Central memory CD8-positive, alpha-beta T cell (primary cell): ENCODE results near the gene C2orf81.
A peak's percentile ranks its signal among the peaks of the same experiment; 100 is the strongest.

Source experiments
- ATAC-seq: fragments of 150-1000 bp; cut with Tn5 transposase; replicated peaks from 2 replicates; pipeline ENCODE4 v1.10.0; 2022; ENCODE audit warnings: mild to moderate bottlenecking, moderate FRiP score, moderate number of reproducible peaks; ENCODE audit not compliant: poor library complexity, severe bottlenecking; ENCODE audit errors: extremely low read depth
- DNase-seq, 2 donors: peaks; one replicate each; pipeline ENCODE4 v3.0.0; 2021; ENCODE audit warnings: low spot score in 2 of 2
- H3K27ac Mint-ChIP-seq: one replicate; pipeline ENCODE4 v1.8.0; 2022; ENCODE audit warnings: low read depth, mild to moderate bottlenecking, moderate library complexity, mixed read lengths
- H3K27me3 Mint-ChIP-seq: one replicate; pipeline ENCODE4 v1.8.0; 2022; ENCODE audit warnings: mixed read lengths
- H3K36me3 Mint-ChIP-seq: one replicate; pipeline ENCODE4 v1.8.0; 2022; ENCODE audit warnings: mild to moderate bottlenecking, moderate library complexity, mixed read lengths; ENCODE audit not compliant: insufficient read depth
- H3K4me1 Mint-ChIP-seq: one replicate; pipeline ENCODE4 v1.8.0; 2022; ENCODE audit warnings: mixed read lengths
- H3K4me3 Mint-ChIP-seq: one replicate; pipeline ENCODE4 v1.8.0; 2022; ENCODE audit warnings: mild to moderate bottlenecking, moderate library complexity, mixed read lengths
- H3K9me3 Mint-ChIP-seq: one replicate; pipeline ENCODE4 v1.8.0; 2022; ENCODE audit warnings: mixed read lengths

C2orf81 gene

GRCh38 chr2:74385396-74385795 is 36.0 kb downstream of the C2orf81 start:
- Mint-ChIP-seq H3K4me3 (no peak overlapping the region), H3K36me3 (peaks cover 3% of the 10 kb centered on the region), H3K27me3 (no peaks in the 10 kb centered on the region), H3K4me1 (peaks cover 21% of the 10 kb centered on the region), H3K9me3 (no peaks in the 10 kb centered on the region), H3K27ac (no peak overlapping the region)
- DNase-seq (no peak), ATAC-seq (no peak)

DNA sequence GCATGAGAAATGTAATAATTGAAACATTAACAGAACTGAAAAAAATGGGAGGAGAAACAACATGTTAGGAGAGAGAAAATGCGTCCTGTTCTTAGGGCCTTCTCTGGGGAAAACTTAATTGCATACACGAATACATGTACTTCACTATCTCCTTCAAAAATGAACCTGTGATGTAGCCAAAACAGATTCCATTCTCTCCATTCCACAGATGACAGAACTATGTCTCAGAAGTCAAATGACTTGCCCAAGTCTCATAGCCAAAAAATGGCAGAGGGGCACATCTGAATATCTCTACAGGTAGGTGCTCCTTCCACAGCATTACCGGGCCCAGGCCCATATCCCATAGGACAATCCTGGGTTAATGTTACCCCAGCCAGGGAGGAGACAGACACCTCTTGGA is 37.4 kb downstream of the C2orf81 start:
- Mint-ChIP-seq H3K36me3 (peaks cover 3% of the 10 kb centered on the region), H3K4me3 (no peak overlapping the region), H3K27ac (no peak overlapping the region), H3K4me1 (peaks cover 34% of the 10 kb centered on the region), H3K27me3 (no peaks in the 10 kb centered on the region), H3K9me3 (no peaks in the 10 kb centered on the region)
- ATAC-seq (no peak), DNase-seq (no peak)

DNA sequence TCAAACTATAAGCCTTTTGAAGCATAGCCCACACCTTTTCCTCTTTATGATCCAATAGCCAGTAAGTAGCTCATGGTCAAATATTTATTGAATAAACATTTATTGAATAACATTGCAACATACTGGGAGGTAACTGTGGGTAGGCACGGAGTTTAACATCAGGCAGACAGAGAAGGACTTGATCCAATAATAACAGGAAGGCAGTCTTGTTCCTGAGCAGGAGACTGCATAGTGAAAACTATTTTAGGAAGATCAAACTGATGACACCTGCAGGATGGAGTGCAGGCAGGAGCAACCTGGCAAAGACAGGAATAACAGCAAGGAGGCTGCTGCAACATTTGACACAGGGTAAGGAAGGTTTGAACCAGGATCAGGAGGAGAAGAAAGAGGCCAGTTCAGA is 38.2 kb downstream of the C2orf81 start:
- H3K4me1 Mint-ChIP-seq = peaks cover 40% of the 10 kb centered on the region
- no peak overlapping the region for H3K27ac Mint-ChIP-seq
- no peak for ATAC-seq
- H3K9me3 Mint-ChIP-seq = no peaks in the 10 kb centered on the region
- no peak overlapping the region for H3K4me3 Mint-ChIP-seq
- H3K36me3 Mint-ChIP-seq = peaks cover 3% of the 10 kb centered on the region
- no peaks in the 10 kb centered on the region for H3K27me3 Mint-ChIP-seq
- no peak for DNase-seq

DNA sequence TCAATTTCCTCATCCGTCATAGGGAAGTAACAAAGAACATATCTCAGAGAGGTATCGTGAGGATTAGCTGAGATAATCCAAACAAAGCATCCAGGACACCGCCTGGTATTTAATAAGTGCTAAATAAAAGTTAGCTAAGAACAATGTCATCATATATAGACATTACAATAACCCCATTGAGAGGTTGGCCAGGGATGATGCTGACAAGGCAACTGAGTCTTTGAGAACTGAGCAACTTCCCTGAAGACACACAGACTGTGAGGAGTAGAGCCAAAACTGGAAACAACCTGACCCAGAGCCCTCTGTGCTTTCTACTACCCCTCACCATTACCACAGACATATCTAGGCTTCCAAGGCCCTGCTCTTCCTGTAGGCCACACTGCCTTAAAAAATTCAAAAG is 39.7 kb downstream of the C2orf81 start:
- H3K9me3 Mint-ChIP-seq = no peaks in the 10 kb centered on the region
- peaks cover 55% of the 10 kb centered on the region for H3K4me1 Mint-ChIP-seq
- H3K27me3 Mint-ChIP-seq = no peaks in the 10 kb centered on the region
- peak overlapping the region; percentile 67 for H3K27ac Mint-ChIP-seq
- ATAC-seq (no peak), DNase-seq (no peak)
- H3K4me3 Mint-ChIP-seq = peak overlapping the region; percentile 14
- peaks cover 15% of the 10 kb centered on the region for H3K36me3 Mint-ChIP-seq

- DNase-seq = no peak
- ATAC-seq = no peak
- peaks cover 55% of the 10 kb centered on the region for H3K4me1 Mint-ChIP-seq
- H3K36me3 Mint-ChIP-seq = peaks cover 16% of the 10 kb centered on the region
- H3K27ac Mint-ChIP-seq = peak within 1 kb of the TSS; percentile 68
- H3K9me3 Mint-ChIP-seq = no peaks in the 10 kb centered on the region
- H3K4me3 Mint-ChIP-seq = peak within 1 kb of the TSS; percentile 68
- no peaks in the 10 kb centered on the region for H3K27me3 Mint-ChIP-seq
Measured at GRCh38 chr2:74379851-74380789, 41.3 kb downstream of the C2orf81 start, which contains the start of gene DCTN1. Gene DCTN1, minus strand, starts transcription at chr2:74380311. Its CDS starts 274 bp downstream, at chr2:74380037.

GRCh38 chr2:74378007-74378406 is 43.4 kb downstream of the C2orf81 start:
- Mint-ChIP-seq H3K4me1 (peaks cover 50% of the 10 kb centered on the region), H3K9me3 (no peaks in the 10 kb centered on the region), H3K27ac (no peak overlapping the region), H3K4me3 (no peak overlapping the region), H3K27me3 (no peaks in the 10 kb centered on the region), H3K36me3 (peaks cover 16% of the 10 kb centered on the region)
- DNase-seq (no peak), ATAC-seq (no peak)

- Mint-ChIP-seq H3K27ac (peak overlapping the region; percentile 21), H3K4me3 (no peak overlapping the region), H3K4me1 (peaks cover 46% of the 10 kb centered on the region), H3K36me3 (peaks cover 16% of the 10 kb centered on the region), H3K9me3 (no peaks in the 10 kb centered on the region), H3K27me3 (no peaks in the 10 kb centered on the region)
- ATAC-seq (no peak), DNase-seq (no peak)
Measured at GRCh38 chr2:74375838-74376237, 45.6 kb downstream of the C2orf81 start.

DNA sequence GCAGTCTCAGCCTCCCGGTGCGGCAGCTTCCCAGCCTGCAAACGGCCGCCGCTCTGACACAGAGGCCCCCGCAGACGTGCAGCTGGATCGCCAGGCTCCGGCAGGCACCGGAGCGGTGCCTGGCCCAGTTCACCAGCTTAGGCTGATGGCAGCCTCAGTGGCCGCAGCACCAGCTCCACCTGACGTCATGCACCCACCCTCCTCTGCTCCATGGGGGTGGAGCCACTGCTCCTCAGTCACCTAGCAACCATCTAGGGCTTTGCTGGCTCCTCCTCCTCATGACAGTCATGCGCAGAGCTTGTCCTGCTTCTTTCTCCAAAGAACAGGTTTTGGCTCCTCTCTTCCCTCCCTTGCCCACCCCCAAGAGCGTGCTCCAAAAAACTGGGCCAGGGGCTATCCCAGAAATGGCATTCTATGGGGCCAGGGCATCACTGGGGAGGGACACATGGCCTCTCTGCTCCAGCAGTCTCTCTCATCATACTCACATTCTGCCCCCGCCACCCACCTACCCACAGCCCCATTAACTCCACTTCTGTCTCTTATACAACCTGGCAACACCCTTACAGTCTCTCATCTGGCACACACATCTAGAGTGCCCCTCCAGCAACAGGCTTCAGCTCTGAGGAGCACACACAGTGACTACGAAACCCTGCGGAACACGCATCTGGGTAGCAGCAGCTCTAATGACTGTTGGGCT is 46.8 kb downstream of the C2orf81 start:
- no peak overlapping the region for H3K4me3 Mint-ChIP-seq
- no peak overlapping the region for H3K27ac Mint-ChIP-seq
- peaks cover 24% of the 10 kb centered on the region for H3K36me3 Mint-ChIP-seq
- no peaks in the 10 kb centered on the region for H3K9me3 Mint-ChIP-seq
- ATAC-seq (no peak), DNase-seq (no peak)
- H3K4me1 Mint-ChIP-seq = peaks cover 35% of the 10 kb centered on the region
- no peaks in the 10 kb centered on the region for H3K27me3 Mint-ChIP-seq

GRCh38 chr2:74373985-74374384 is 47.4 kb downstream of the C2orf81 start:
- H3K27ac Mint-ChIP-seq = no peak overlapping the region
- no peak for DNase-seq
- H3K4me3 Mint-ChIP-seq = no peak overlapping the region
- no peak for ATAC-seq
- H3K36me3 Mint-ChIP-seq = peaks cover 29% of the 10 kb centered on the region
- peaks cover 29% of the 10 kb centered on the region for H3K4me1 Mint-ChIP-seq
- no peaks in the 10 kb centered on the region for H3K9me3 Mint-ChIP-seq
- H3K27me3 Mint-ChIP-seq = no peaks in the 10 kb centered on the region

GRCh38 chr2:74373221-74373676 is 48.2 kb downstream of the C2orf81 start:
- H3K36me3 Mint-ChIP-seq = peaks cover 36% of the 10 kb centered on the region
- H3K27me3 Mint-ChIP-seq = no peaks in the 10 kb centered on the region
- no peaks in the 10 kb centered on the region for H3K9me3 Mint-ChIP-seq
- peaks cover 24% of the 10 kb centered on the region for H3K4me1 Mint-ChIP-seq
- DNase-seq (no peak), ATAC-seq (no peak)
- no peak overlapping the region for H3K4me3 Mint-ChIP-seq
- no peak overlapping the region for H3K27ac Mint-ChIP-seq

GRCh38 chr2:74372674-74373073 is 48.7 kb downstream of the C2orf81 start:
- H3K4me1 Mint-ChIP-seq = peaks cover 18% of the 10 kb centered on the region
- no peak overlapping the region for H3K4me3 Mint-ChIP-seq
- H3K9me3 Mint-ChIP-seq = no peaks in the 10 kb centered on the region
- H3K27ac Mint-ChIP-seq = no peak overlapping the region
- peaks cover 38% of the 10 kb centered on the region for H3K36me3 Mint-ChIP-seq
- H3K27me3 Mint-ChIP-seq = no peaks in the 10 kb centered on the region
- DNase-seq = no peak
- ATAC-seq = no peak

DNA sequence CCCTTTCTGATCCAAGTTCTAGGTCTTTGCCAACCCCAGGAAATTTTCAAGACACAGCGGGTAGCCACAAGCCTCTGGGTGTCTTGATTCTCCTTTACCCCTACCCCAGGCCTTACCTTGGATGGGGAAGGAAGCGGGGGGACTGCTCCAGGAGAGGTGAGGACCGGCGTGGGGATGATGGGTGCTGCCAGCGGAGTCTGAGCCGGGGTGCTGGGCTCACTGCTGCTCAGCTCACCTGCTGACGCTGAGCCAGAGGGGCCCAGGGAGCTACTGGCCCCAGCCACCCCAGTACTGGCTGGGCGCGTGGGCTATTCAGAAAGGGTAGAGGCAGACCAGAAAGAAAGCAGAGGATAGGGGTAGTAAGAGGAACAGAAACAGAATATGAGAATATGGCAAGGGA is 50.0 kb downstream of the C2orf81 start:
- H3K36me3 Mint-ChIP-seq = peaks cover 32% of the 10 kb centered on the region
- no peak overlapping the region for H3K4me3 Mint-ChIP-seq
- no peaks in the 10 kb centered on the region for H3K27me3 Mint-ChIP-seq
- no peaks in the 10 kb centered on the region for H3K9me3 Mint-ChIP-seq
- H3K4me1 Mint-ChIP-seq = peaks cover 9% of the 10 kb centered on the region
- H3K27ac Mint-ChIP-seq = no peak overlapping the region
- ATAC-seq (no peak), DNase-seq (no peak)

GRCh38 chr2:74369976-74370375 is 51.4 kb downstream of the C2orf81 start:
- Mint-ChIP-seq H3K27me3 (no peaks in the 10 kb centered on the region), H3K36me3 (peaks cover 44% of the 10 kb centered on the region), H3K4me1 (peaks cover 9% of the 10 kb centered on the region), H3K9me3 (no peaks in the 10 kb centered on the region), H3K27ac (no peak overlapping the region), H3K4me3 (no peak overlapping the region)
- DNase-seq (no peak), ATAC-seq (no peak)
